HG03196 (cell line): ENCODE measurements around the gene TREH.

ENCODE experiments used
- ATAC-seq: cut with Tn5 transposase; IDR thresholded peaks from one replicate; pipeline ENCODE4 v1.9.1; 2021; ENCODE audit not compliant: unreplicated experiment

Gene TREH

DNA sequence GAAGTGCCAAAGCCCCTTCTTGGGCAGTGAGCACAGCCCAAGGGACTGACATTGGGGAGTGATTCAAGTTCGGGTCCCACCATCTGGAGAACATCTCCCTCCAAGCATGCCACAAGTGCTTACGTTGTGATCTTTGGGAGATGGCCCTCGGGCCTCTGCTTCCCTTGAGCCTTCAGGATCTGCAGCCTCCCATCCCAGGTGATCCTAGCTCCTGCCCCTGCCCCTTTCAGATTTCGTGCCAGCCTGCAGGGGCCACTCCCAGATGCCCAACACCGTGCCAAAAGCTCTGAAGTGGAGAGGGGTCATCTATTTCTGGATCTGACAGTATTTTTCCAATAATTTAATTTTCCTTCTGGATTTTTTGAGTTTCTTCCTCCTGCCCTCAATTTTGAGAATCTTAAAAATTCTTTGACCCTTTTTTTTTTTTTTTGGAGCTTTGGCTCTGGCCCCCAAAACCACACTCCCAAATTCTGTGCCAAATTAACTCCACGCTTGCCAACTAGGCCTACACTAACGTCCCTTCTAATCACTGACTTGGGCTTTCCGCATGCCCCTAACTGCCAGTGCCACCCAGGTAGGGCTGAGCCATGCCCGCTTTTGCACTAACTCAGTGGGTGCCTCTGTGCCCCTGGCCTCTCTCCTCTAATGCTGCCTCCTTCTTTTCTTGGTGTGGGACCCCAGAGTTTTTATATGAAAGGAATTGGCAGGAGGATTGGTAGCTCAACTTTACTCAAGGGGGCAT, 46.7 kb downstream of the TREH start:
- no peak for ATAC-seq

DNA sequence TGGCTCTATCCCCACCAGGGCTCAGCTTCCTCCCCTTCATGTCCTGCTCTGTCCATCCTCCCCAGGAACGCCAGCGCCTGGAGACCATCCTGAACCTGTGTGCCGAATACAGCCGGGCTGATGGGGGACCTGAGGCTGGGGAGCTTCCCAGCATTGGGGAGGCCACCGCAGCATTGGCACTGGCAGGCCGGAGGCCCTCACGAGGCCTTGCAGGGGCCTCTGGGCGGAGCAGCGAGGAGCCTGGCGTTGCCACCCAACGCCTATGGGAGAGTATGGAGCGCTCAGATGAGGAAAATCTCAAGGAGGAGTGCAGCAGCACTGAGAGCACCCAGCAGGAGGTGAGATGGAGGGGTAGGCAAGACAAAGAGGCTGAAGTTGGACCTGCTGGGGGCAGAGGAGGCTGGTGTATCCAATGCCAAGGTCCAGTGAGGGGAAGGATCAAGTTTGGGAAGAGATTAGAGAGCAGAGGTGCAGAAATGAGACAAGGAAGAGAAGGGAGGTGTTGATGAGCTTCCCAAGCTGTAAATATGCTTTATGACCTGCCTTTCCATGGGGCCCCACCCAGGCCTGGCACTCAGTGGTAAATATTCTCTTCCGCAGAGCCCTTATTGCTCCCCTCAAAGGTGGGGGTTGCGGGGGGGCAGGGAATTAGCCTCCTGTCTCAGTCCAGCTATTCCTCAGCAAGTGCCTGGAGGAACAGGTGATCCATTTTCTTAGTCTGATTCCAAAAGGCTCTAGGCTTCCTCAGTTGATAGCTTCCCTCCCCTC, 48.1 kb downstream of the TREH start:
- no peak for ATAC-seq

DNA sequence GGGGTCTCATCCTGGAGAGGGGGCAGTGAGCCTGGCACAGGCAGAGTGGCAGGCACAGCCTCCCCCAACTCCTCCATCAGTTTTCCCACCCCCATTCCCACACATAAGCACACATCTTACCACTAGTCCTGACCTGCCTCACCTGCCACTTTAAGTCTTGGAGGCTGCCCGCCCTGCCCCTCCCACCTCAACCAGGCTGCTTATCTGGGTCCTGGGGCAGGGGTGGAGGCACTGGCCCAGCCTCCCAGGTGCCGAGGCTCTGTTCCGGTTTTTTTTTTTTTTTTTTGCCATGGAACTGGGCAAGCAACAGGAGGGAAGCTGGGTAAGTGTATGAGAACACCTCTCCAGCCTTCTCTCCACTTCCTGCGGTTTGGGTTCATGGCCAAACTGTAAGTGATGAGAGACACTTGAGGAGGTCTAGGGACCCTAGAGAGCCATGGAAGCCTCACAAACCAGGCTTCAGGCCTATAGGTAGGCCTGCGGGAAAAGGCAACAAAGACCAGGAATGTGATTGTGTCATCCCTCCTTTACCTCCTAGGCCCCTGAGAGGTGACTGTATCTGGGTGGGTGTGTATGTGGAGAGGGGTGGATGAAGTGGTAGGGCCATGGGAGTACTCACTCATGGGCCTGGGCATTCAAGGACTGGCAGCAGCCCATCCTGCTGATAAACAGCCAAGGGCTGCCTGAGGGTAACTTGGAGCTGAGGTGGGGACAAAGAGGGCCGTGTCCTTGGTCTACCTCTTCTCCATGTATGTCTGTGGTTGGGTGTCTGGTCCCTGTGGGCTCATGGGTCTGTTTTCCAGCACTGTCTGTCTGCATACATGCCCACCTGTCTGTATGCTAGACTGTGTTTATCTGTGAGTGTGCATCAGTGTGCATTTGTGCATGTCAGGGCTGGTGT, 49.4 kb downstream of the TREH start:
- no peak for ATAC-seq

DNA sequence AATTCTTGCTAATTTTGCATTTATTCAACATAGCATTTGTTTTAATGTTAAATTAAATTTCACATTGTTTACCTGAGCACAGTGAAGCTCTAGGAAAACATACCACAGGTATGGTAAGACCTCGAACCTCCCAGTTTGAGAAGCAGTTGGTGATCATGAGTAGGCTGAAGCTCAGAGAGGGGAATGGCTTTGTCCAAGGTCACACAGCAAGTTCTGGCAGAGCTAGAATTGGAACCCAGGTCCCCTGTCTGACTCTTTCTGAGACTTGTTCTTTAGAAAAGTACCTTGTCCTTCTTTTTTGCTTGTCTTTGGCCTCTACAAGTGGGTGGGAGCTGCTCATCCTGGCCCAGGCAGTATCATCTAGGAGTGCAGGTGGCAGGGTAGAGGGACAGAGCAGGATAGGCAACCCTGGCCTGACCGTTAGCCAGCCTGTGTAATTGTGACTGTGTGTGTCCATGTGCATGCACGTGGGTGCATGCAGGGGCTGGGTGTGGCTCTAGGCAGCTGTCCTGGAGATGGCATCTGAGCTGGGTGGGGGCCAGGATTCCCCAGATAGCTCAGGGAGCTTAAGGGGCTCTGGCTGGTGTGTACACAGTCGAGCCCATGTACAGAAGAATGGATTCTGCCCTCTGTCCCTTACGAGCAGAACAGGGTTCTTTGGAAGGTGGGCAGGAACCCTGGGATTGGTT, 50.4 kb downstream of the TREH start:
- no peak for ATAC-seq

DNA sequence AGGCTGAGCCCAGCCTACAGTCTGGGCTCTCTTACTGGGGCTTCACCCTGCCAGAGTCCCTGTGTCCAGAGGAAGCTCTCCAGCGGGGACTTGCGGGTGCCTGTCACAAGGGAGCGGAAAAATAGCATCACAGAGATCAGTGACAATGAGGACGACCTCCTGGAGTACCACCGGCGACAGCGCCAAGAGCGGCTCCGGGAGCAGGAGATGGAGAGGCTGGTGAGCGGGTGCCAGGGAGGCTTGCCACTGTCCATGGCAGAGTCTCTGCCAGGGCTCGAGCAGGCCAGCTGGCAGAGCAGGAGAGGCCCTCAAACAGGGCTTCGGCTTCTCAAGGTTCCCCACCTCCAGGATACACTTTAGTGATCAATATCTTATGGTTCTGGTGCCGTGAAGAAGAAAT, 51.0 kb downstream of the TREH start:
- ATAC-seq: no peak

DNA sequence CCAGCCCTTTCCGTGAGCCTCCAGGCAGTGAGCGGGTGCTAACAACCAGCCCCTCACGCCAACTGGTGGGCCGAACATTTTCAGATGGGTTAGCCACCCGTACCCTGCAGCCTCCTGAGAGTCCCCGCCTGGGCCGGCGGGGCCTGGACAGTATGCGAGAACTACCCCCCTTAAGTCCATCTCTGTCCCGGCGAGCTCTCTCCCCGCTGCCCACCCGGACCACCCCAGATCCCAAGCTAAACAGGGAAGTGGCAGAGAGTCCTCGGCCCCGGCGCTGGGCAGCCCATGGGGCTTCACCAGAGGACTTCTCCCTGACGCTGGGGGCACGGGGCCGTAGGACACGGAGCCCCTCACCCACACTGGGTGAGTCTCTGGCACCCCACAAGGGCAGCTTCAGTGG, 51.4 kb downstream of the TREH start:
- ATAC-seq: no peak

DNA sequence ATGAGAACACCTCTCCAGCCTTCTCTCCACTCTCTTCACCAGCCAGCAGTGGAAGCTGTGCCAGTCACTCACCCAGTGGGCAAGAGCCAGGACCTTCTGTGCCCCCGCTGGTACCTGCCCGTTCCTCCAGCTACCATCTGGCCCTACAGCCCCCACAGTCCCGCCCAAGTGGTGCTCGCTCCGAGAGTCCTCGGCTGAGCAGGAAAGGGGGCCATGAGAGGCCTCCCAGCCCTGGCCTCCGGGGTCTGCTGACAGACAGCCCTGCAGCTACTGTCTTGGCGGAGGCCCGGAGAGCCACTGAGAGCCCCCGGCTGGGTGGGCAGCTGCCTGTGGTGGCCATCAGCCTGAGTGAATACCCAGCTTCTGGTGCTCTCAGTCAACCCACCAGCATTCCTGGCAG, 51.9 kb downstream of the TREH start:
- no peak for ATAC-seq

DNA sequence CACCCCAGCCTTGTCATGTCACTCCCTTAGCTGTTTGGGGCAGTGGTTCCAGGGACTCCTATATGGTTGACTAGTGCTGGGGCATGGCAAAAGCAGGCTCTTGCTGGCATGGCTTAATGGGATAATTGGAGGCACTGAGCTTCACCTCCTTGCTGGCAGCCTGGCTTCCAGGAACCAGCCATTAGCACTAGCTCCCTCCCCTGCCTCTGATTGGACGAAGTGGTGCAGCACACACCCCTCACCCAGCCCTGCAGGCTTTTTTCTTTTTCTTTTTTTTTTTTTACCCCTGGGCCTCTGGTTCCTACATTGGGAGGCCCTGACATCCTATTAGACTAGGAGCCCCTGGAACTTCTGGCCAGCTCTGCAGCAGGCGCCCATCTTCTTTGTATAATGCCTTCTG, 53.5 kb downstream of the TREH start:
- no peak for ATAC-seq

DNA sequence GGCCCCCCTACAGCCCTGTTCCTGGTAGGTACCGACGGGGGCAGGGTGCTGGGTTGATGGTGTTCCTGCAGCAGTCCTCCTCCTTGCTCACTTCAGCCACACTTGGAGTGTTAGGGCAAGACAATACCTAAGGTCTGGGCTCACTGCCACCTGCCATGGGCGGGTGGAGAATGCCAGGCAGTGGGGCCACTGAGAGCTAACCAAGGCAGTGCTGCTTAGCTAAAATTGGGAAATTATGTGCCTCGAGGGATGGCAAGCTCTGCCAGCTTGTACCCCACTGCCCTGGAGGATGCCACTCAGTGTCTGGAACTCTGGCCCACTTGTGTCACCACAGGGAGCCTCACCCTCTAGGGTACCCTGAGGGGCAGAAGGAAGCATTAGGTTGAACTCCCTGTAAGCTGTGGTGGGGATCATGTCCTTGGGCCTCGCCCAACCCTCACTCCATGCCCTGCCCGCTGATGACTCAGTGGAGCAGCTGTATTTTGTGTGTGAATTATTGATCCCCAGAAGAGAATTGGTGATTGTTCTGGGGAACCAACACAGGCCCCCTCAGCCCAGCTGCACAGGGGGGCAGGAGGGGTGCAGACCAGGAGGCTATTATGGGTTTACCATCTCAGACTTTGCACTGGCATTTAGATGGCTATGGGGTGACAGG, 54.3 kb downstream of the TREH start:
- ATAC-seq: no peak

DNA sequence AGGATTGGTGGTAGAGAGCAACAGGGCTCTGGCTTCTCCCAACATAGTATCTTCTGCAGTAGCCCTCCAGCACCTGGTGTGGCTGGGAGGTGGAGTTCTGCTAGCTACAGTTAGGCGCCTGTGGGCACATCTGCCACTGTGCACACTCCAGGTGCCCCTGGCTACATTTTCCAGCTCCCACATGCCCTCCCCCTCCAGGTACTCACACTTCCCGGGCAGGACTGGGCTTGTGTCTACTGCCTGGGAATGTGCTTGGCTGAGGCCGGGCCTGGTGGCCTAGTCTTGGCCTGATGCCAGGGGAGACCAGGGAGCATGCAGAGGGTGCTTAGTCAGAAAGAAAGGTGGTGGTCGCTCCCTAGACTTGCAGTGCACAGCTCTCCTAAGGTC, 56.2 kb downstream of the TREH start:
- ATAC-seq: no peak

DNA sequence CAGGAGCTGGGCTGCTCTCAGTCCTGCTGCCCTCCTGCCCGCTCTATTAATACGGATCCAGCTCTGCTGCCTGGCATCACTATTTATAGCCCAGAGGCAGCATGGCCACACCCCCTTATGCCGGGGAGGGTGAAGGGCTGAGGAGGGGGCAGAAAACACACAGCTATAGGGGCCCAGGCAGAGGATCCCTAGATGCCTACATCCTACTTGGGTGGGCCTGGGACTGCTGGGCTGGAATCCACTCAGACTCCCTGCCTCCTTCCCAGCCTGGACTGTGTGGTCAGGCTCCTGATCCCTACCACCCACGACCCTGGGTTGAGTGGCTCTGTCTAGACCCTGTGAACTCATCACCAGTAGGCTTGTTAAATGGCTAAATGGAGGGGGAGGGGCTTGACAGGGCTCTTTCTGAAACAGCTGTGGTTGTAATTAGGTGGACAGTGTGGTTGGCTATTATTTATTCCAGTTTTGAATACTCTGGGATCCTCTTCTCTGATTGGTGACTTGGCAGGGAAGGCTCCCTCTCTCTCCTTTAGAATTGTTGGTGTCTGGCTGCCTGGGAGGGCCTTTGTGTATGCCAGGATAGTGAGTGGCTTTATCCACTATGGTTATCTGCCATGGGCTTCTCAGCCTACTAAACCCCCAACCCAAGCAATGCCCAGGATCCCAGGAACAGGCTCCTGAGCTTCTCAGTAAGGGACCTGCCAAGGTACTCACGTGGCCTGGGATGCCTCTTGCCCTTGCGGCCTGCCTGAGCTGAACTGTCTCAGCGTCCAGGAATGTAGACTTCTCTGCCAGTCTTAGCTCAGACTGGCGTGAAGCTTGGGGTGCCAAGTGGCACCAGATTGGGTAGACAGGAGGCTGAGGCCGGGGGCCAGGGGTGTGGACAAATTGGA, 56.8 kb downstream of the TREH start:
- no peak for ATAC-seq

DNA sequence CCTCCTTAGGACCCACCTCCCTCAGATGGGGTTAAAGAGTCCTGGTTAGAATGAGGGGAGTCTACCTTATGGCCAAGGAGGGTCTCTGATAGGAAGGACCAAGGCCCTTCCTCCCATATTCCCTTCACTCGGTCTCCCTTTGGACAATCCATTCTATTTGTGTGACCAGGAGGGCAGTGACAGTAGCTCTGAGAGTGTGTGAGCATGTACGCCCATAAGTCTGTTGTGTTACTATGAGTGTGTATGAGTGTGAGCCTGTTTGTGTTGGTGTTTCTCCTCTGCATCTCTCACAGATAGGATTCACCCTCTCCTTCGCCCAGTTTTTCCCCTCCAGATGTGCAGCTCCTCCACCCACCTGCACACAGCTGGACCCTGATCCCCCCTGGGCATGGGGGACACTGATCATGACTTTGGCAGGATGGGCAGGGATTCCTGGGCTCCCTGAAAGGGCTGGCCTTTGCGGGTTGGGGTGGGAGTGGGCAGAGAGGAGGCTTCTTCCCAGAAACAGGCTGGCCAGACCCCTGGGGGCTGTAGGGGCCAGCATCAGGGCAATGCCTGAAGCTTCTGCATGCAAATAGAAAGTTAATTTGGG, 57.6 kb downstream of the TREH start:
- ATAC-seq: no peak

DNA sequence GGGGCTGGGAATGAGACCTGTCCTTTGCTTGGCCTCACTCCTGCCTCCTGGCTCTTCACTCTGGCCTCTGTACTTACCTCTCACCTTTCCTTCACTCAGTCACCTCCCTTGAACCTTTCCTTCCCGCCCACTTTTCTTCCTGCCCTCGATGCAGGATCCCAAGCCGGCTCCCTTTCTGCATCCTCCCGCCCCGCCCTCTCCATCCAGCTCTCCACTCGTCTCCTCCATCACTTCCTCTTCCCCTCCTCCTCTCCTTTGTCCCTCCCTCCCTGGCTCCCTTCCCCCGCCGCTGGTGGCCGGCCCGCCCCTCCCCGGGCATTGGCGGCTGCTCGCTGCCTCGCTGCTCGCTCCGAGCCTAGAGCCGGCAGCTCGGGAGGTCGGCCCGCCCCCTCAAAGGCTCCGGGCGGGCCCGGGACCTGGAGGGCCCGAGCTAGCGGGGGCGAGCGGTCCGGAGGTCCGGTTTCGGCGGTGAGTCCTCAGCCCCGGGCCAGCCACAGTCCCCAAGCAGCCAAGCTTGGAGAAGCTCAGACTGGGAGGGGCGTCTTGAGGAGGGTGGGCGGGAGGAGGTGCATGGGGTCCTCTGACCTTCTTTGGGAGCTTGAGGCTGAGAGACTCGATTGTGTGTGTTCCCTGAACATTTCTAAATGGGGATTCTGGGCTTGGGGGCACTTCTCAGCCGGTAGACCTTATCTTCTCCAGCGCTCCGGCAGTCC, 58.2 kb downstream of the TREH start:
- ATAC-seq: no peak

DNA sequence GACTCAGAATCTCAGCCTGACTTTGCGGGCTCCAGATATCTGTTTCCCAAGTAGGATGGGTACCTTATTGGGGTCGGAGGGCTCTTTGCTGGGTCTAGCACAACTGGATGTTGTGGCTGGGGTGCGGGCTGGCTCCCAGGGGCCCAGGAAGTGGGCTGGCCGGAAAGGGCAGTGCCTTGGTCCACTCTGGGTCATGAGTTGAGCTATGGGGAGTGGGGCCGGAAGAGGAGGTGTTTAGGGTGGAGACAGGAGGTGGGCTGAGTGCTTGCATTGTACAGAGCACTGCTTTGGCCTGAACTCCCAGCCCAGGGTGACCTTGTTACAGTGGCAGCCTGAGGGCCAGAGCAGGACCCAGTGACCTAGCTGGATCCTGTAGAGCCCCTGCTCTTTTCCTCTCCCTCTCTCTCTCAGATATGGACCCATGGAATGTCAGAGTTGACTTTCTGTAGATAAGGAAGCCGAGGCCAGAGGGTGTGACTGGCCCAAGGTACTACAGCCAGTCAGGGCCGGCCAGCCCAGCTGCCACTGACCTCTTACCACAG, 58.9 kb downstream of the TREH start:
- ATAC-seq: no peak

DNA sequence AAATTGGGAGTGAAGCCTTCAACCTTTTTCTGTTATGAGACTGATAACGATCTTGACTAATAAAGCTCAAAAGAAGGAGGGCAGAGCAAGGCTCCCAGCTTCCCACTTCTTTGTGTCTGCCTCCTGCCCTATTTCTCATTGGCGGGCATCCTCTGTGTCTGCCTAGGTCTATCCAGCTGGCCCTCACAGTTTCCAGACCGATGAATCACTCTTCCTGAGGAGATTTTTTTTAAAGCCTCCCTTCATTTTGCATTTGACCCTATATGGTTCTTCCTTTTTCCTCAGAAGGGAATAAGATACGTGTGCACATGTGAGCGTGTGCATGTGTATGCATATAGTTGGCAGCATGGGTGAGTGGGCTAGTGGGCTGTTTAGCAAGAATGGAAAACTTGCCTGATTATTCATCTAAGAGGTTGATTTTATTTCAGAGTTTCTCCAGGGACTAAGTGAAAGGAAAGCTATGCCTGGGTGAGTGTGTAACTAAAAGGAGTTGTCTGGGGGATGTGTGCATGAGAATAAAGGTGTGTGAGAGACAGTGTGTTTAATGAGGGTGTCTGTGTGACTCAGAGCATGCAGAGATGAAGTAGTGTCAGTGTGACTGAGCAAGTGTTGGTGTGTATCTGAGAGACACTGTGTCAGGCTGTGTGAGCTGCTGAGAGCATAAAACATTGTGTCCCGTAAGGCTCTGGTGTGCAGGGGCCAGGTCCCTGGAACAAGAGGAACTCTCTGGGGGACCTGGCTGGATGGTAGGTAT, 59.8 kb downstream of the TREH start:
- ATAC-seq: no peak

DNA sequence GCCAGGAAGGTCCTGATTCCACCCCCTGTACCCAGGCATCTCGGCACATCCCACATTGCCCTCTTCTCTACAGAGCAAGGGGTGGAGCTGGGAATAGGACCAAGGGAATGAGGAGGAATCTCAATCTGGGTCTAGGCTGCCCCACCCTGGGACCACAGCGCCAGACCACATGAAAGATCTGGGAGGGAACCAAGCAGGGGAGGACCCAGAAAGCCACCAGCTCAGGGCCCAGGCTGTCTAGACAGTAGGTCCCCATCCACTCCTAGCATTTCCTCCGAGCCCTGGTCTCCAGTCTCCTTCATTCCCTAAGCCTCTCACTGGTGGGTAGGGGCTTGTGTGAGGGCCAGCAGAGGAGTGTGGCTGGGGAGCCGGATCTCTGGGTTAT, 60.5 kb downstream of the TREH start:
- no peak for ATAC-seq

DNA sequence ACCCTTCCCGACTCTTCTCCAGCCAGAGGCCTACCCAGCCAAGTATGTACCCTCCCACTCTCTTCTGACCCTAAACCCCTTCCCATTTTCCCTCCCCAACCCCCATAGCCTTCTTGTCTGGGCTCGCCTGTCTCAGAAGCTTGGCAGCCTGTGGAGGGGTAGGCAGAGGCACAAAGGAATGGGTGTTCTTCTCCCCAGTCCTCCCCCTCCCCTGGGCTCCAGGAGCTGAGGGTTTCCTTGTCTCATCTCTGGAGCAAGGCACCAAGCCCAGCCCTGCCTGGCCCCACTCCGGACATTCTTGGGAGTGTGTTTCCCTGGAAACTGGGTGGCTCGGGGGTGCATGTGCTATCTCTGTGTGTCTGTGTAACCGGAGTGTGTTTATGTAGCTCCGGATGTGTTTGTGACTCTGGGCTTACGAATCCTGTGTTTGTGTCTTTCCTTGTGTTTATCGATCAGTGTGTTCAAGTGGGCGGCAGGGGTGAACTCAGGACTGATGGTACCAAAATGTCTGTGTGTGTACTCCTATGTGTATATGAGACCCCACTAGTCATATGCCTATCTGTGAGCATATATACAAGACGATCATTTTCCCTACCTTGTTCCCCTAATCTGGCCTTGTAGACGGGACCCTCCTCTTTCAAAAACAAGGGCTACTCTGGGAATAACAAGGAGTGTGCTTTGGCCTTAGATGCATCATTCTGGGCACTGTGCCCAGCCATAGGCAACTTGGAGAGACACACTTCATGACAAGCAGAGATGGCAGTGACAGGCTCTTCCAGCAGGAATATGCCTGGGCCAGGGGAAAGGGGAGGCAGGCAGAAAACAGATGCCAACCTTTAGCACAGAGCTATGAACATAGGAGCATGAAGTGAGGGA, 61.1 kb downstream of the TREH start:
- ATAC-seq: no peak
